Measurements from ENCODE around the gene GAB2.
A peak's percentile ranks its signal among the peaks of the same experiment; 100 is the strongest.
"Not testable (repeated sequence)": the region's sequence is repeated elsewhere in the genome, so short reads cannot be mapped to it uniquely, and the experiment has no call there.

Gene GAB2

DNA sequence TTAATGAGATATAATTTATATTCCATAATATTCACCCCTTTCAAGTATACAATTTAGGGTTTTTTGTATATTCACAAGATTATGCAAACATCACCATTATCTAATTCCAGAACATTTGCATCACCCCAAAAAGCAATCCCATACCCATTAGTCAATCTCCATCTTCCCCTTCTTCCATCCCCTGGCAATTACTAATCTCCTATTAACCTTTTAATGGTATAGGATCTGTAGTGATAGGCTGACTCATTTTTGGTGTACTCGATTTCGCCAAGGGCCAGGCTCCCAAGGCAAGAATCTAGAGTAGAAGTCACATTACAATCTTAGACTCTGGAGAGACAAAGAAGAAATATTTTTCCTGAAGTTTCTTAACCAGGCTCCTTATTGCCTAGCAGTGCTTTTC is 113.4 kb downstream of the GAB2 start:
- DNase-seq: no peak

DNA sequence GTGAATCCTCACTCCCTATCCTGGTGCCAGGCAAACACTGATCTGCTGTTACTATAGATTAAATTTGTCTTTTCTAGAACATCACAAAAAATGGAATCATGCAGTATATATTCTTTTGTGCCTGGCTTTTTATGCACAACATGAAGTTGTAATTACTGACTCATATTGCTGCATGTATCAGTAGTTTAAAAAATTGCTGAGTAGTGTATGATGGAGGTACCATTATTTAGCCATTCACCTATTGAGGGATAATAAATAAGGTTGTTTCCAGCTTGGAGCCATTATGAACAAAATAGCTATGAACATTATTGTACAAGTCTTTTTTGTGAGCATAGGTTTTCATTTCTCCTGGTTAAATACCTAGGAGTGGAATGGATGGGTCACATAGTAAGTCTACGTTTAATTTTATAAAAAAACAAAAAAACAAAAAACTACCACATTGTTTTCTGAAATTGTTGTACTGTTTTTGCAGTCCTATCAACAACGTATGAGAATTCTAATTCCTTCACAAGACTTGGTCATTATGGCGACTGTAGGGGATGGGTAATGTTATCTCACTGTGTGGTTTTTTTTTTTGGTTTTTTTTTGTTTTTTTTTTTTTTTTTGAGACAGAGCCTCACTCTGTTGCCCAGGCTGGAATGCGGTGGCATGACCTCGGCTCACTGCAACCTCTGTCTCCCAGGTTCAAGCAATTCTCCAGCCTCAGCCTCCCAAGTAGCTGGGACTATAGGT is 117.3 kb downstream of the GAB2 start:
- DNase-seq: no peak

DNA sequence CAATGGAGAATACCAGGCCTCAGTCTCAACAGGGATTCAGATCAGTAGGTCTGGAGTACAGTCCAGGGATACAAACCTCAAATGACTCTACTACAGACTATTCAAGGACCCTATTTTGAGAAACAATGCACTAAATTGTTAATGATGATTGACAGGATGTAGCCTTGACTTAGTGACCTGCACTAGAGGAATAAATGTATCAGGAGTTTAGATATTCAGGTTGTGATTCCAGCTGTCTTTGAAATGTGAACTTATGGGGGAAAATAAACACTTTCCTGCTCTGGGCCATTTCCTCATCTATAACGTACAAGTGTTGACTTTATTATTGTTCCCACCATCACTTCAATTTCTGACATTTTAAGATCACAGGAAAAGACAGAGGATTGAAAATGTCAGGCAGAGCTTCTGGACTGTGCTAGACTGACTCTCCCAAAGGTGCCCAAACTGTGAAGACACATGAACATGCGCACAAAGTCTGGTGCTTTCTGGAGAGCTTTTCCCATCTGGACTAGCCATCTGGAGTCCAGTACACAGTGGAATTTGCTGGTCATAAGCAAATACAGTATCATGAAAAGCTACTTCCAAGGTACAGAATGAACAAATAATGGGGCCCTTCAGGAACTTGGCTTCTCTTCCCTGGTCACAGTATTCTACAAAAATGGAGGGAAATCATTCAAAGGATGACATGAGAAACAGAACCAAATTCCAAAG is 118.5 kb downstream of the GAB2 start:
- DNase-seq: no peak

DNA sequence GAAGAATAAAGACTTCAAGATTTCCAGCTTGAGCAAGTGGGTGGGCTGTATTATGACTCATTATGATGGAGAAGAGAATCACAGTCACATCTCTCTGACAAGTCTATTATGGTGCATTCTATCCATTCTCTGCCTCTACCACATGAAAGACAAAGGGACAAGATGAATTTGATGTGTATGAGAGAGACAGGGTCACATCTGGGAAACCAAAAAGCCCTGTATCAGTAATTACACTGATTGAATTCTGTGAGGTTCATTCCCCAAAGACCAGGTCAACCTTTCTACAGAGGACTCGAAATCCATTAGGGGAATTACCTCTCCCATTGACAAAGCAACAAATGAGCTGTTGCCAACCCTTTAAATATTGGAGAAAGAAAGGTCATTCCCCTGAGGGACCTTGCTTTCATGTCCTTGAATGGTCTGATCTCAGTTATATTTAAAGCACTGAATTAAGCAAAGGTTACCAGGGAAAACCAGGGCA is 119.3 kb downstream of the GAB2 start:
- DNase-seq: no peak

DNA sequence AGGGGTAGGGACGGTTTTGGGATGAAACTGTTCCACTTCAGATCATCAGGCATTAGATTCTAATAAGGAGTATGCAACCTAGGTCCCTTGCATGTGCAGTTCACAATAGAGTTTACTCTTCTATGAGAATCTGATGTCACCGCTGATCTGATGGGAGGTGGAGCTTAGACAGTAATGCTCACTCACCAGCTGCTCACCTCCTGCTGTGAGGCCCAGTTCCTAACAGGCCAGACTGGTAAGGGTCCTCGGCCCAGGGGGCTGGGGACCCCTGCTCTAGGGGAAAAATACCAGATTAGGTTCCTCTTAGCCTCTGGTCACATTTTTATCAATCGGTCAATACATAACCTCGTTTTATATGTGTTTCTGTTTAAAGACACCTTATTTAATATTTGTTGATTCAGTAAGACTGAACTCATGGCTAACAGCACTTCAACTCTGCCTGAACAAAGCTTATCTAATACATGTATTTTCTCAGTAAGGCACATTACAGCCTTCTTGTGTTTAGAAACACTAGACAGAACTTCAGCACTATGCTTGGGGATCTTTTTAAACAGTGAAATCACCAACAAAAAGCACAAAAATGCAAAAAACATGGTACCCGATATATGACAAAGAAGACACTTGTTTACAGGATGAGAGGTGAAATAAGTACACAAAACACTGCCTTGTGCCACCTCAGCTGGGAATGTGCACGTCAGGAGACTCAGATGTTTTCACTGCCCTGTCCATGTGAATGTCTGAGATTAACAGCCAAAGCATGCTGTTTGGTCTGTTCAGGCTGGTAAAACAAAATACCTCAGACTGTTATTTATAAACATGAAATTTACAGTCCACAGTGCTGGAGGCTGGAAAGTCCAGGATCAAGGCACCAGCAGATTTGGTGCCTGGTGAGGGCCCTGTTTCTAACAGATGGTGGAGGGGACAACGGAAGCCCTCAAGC is 121.4 kb downstream of the GAB2 start:
- DNase-seq: no peak

DNA sequence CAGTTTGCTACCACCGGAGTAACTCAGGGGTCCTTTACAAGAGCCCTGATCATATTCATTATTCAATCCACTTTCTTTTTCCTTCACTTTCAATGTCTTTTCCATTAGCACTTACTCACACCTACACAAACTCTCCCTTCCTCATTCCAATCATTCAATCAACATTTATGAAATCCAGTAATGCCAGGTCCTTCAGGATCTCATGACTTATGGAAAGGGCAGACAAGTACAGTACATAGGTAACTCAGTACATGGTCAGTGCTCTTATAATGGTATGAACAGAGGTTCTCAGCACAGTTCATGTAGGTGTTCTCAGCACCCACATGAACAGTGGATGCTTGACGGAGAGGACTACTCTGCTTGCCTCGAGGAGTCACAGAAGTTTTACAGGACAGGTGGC is 122.3 kb downstream of the GAB2 start:
- DNase-seq: no peak

DNA sequence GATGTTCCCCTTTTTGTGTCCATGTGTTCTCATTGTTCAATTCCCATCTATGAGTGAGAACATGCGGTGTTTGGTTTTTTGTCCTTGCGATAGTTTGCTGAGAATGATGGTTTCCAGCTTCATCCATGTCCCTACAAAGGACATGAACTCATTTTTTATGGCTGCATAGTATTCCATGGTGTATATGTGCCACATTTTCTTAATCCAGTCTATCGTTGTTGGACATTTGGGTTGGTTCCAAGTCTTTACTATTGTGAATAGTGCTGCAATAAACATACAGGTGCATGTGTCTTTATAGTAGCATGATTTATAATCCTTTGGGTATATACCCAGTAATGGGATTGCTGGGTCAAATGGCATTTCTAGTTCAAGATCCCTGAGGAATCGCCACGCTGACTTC is 123.5 kb downstream of the GAB2 start:
- DNase-seq: not testable (repeated sequence)

DNA sequence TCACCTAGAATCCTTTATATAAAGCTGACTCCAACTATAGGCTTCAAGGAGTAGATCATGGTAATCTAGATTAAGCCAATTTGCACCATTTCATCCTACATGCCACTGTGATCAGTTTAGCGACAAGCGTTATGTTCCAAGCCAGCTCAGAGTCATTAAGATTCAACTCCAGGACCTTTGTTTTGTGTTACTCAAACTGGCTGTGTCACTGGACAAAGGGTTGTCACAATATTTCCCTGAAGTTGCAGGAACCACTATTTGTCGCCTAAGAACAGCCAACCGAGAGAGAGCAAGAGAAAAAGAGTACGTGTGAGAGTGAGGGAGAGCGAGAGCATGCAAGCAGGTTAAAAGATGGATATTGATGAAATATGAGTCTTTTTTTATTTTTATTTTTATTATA is 124.1 kb downstream of the GAB2 start:
- DNase-seq: no peak

DNA sequence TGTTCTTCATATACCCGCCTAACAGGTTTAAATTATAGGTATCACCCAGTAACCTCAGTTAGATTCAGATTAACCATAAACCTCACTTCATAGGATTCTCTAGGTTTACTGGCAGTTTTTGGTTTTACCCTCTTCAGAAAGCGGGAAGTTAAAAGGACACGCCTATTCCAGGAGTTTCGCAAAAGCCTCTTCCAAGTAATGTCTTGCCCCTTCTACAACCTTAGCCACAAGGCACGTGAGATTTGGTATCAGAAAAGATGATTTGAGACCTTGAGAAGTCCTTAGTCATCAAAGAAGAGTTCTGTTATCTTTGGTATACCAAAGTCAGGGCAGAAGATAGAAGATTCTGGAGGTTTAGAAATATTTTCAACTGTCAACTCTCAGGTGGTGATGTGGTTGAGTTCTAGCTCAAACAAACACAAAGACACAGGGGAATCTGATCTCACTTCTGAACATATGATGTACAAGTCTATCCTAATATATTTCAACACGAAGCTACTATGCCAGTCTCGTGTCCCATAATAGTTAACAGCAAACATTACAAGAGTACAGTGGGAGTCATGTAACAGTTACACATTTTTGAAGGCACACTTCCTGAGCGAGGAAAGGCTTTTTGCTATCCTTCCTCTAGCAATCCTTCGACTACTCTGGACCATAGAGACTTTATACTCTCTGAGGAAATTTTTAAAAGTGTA is 125.4 kb downstream of the GAB2 start:
- DNase-seq: peak; percentile 60 to 72

DNA sequence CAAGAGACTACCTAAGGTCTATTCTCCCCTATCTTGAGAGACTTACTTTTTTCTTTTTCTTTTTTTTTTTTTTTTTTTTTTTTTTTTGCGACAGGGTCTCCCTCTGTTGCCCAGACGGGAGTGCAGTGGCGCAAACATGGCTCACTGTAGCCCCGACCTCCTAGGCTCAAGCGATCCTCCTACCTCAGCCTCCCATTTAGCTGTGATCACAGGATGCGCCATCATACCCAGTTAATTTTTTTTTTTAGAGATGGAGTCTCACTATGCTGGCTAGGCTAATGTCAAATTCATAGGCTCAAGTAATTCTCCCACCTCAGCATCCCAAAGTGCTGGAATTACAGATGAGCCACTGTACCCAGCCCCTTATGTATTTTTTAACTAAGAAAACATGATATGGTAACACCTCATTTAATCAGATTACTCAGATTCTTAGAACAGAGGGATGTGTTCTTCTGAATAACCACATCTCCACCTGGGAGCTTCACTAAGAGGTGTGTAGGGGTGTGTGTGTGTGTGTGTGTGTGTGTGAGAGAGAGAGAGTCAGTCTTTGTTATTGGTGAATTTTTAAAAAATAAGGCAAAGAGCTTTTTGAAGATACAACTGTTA is 126.0 kb downstream of the GAB2 start:
- peak in 1 of 2 donors; percentile 12 for DNase-seq

DNA sequence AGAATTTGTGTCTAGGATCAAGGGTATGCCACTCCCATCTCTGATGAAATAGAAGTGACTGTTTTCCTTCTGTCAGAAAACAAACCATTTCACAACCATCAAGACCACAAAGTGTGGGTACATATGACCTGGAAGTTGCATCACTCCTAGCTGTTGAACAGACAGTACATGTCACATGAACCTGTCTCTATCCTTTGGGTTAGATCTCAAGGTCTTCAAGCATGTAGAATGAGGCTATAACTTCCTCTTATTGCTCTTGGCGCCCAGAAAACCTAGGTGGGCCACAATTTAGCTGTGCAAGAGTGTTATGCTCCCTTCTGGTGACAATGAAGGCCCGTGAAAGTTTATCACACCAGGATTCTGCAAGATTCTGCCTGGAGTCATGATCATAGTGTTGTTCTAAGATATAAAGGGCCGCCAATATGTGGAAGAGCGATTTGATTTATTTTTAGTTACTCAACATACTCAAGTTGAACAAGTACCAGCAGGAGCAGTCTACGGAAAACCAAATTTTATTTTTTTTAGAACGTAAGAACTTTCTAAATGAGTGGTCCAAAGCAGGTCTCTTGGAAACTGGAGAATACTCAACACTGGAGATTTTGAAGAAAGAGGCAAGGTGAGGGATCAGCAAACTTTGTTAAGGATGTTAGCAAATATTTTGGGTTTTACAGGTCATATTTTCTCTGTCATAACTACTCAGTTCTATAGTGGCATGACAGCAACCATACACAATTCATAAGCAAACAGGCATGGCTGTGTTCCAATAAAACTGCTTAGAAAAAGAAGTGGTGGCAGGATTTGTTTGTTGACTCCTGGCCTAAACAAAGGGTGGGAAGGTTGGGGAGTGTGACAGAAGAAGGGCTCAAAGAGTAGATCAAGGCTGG is 127.1 kb downstream of the GAB2 start:
- peak; percentile 32 to 72 for DNase-seq

DNA sequence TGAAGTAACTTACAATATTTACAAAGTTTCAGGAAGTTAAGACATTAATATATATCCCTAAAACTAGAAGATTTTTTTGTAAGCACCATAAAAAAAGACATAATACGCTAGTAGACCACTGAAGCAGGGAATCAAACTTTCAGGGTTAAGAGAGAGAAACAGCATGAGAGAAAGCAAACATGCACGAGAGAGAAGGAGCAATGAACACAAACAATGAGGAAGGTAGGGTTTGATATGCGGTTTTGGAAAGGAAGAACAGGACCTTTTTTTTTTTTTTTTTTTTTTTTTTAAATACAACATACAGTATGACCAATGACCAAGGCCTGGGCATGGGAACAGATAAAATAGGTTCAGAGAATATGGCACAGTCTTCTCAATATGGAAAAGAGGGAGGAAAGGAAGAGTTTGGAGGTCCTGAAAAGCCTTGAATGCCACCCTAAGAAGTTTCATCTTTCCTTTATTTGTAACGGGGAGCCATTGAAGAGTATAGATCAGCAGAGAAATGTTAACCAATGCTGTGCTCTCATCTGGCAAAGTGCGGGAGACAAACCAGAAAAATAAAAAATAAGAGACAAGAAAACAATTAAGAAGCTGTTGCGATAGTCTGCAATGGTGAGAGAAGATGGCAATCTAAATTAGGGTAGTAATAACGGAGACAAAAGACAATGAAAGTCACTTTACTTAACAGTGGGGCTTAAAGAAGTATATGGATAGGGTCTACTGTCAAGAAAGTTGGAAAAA is 127.9 kb downstream of the GAB2 start:
- no peak for DNase-seq

DNA sequence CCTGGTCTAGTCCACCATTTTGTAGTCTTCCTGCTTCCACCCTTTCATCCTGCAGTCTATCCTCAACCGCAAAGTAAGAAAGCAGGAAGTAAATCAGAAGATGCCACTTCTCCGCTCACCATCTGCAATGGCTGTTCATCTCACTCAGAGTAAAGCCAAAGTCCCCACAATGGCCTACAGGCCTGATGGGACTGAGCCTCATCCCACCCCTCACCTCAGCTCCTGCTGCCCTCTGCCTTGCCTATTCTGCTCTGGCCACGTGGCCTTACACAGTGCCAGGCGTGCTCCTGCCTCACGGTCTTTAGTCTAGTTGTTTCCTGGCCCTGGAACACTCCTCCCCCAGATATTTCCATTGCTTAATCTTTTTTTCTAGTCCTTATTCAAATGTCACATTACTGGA is 133.4 kb downstream of the GAB2 start:
- no peak for DNase-seq

DNA sequence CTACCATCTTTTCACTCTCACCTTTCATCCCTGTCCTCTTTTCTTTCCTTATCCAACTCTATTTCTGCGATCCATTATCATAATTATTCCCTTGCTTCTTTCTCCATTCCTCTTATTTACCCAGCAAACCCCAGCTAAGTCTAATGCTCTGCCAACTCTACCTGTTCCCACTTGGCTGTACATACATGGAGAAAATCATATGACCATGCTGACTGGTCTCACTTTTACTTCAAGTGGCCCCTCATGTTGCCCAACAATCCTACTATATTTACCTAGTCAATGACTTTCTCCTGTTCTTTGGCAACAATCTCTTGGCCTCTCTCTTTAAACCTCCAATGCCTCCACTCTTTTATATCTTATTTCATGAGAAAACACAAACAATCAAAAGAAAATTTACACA is 134.8 kb downstream of the GAB2 start:
- no peak for DNase-seq

DNA sequence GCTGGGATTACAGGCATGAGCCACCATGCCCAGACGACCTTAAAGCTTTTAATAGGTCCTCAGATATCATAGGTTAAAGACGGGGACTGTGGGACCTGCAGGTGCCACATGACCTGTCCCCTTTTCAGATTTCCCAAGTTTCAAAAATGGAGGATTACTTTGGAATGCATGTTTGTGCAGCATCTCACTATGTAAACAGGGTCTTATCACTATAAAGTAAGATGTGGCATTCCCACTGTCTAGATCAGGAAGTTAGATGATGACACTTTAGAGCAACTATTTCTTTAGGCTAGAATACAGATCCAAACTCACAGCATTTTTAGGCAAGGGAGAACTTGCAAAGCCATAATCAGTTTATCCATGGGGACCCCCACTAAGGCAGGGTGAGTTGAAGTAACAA is 136.1 kb downstream of the GAB2 start:
- no peak for DNase-seq

DNA sequence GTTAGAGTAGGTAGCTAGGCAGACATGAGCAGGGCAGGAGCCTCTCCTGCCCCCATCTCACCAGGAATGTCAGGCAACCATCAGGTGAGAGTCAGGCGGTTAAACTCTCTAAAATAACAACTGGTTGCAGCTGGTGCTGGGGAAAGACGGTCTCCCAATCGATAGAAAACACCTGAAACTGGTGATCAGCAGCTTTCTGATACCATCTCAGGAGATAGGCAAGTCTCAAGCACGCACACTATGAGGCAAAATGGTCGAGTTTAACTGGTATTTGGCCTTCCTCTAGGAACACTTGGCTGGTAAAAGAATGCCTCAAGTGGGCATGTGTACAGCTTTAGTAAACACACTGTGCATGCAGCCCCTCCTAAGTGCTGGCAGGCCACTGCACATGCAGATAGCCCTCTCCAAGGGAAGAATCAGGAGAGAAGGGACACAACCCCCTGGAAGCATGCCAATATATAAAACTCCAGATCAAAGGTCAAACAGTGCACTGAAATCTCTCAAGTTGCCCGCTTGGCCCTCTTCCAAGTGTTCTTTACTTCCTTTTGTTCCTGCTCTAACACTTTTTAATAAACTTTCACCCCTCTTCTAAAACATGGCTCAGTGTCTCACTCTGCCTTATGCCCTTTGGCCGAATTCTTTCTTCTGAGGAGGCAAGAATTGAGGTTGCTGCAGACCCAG is 140.2 kb downstream of the GAB2 start:
- DNase-seq: no peak

DNA sequence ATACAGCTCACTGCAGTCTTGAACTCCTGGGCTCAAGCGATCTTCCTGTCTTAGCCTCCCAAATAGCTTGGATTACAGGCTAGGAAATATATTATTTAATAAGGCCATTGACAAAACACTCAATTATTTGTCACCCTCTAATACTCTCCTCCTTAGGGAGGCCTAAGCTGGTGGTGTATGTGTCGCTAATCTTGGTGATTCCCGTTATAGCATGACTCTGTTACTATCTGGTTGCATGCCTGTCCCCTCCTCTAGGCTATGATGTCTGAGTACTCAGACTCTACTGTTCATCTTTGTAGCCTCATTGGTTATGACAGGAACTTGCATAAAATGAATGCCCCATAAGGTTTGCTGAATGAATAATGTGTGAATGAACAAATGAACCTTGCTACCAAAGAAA is 141.3 kb downstream of the GAB2 start:
- DNase-seq: no peak

DNA sequence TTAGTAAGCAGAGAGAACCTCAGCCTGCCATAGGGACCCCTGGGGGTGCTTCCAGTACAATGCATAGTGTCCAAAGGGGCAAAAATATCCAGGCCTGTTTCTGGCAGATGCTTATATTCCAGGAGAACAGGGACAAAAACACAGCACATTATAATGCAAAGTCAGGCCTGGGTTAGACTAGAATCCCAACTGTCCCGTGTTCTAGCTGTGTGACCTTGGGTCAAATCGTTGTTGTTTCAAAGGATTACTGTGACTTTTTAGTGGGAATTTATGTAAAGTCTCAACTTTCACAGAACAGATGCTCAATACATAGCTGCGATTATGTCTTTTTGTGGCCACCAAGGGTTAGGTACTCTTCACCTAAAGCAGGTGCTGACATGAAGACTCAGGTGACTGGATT is 142.9 kb downstream of the GAB2 start:
- no peak for DNase-seq

DNA sequence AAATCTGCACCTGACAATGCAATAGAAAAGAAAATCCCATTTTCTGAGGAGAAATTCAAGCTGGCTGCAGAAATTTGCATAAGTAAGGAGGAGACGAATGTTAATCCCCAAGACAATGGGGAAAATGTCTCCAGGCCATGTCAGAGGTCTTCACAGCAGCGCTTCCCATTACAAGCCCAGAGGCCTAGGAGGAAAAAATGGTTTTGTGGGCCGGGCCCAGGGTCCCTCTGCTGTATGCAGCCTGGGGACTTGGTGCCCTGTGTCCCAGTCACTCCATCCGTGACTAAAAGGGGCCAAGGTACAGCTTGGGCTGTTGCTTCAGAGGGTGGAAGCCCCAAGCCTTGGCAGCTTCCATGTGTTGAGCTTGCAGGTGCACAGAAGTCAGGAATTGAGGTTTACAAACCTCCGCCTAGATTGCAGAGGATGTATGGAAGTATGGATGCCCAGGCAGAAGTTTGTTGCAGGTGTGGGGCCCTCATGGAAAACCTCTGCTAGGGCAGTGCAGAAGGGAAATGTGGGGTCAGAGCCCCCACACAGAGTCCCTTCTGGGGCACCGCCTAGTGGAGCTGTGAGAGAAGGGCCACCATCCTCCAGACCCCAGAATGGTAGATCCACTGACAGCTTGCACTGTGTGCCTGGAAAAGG is 144.9 kb downstream of the GAB2 start:
- DNase-seq: not testable (repeated sequence)

All from CD4-positive, alpha-beta T cell treated with Interleukin-4 for 1 hour (primary cell).